Fibroblast of the aortic adventitia (primary cell): Measurements from ENCODE around the gene SIGLEC11. TPM values are rescaled to one million over a fixed set of nuclear protein-coding genes. Genes with fewer than 3 reads are reported as not detected.
"Not testable (repeated sequence)": the region's sequence is repeated elsewhere in the genome, so short reads cannot be mapped to it uniquely, and the experiment has no call there.

ENCODE experiments used
- DNase-seq: peaks from one replicate; pipeline ENCODE4 v3.0.0-alpha.2; 2010; ENCODE audit warnings: low read depth
- H3K4me3 ChIP-seq: 2 replicates; pipeline ENCODE4 v1.5.1; 2011; ENCODE audit warnings: low read depth, mild to moderate bottlenecking, control low read depth, low read length, moderate library complexity
- CTCF ChIP-seq: IDR thresholded peaks from 2 replicates; pipeline ENCODE4 v1.5.1; 2011; ENCODE audit warnings: mild to moderate bottlenecking, low read length, control low read depth, inconsistent platforms; ENCODE audit not compliant: insufficient read depth
- total RNA-seq: library from RNA; depleted of rRNA; stranded (reverse); fragments of >200 nt; gene quantifications from 2 replicates; pipeline ENCODE4 v1.2.3, GENCODE V29; 2012; ENCODE audit warnings: low replicate concordance

SIGLEC11 gene
- total RNA-seq, 1 donor = not detected

- TF ChIP-seq CTCF = no peak
- no peak for DNase-seq
- no peak overlapping the region for H3K4me3 ChIP-seq
These were observed 9.9 kb downstream of the SIGLEC11 start for GRCh38 chr19:49950956-49951526.

GRCh38 chr19:49950590-49950948, 10.4 kb downstream of the SIGLEC11 start:
- no peak overlapping the region for H3K4me3 ChIP-seq
- no peak for DNase-seq
- no peak for TF ChIP-seq CTCF

GRCh38 chr19:49949742-49950589, 11.0 kb downstream of the SIGLEC11 start:
- TF ChIP-seq CTCF = no peak
- no peak for DNase-seq
- no peak overlapping the region for H3K4me3 ChIP-seq

GRCh38 chr19:49946415-49946814, 14.6 kb downstream of the SIGLEC11 start:
- no peak overlapping the region for H3K4me3 ChIP-seq
- no peak for TF ChIP-seq CTCF
- no peak for DNase-seq

GRCh38 chr19:49944567-49944966, 16.4 kb downstream of the SIGLEC11 start:
- H3K4me3 ChIP-seq, DNase-seq: not testable (repeated sequence)

- no peak overlapping the region for H3K4me3 ChIP-seq
- TF ChIP-seq CTCF = no peak
- DNase-seq = no peak
These were observed 20.5 kb downstream of the SIGLEC11 start for GRCh38 chr19:49940482-49940791.

- H3K4me3 ChIP-seq = no peak overlapping the region
- DNase-seq = no peak
- no peak for TF ChIP-seq CTCF
These were observed 21.1 kb downstream of the SIGLEC11 start for GRCh38 chr19:49939721-49940481.
